Measurements from ENCODE around the gene RMND1.
A peak's percentile ranks its signal among the peaks of the same experiment; 100 is the strongest.
"Not testable (repeated sequence)": the region's sequence is repeated elsewhere in the genome, so short reads cannot be mapped to it uniquely, and the experiment has no call there.

The RMND1 gene

GRCh38 chr6:151451950-151452749 lies at the start of gene RMND1:
TSS of gene RMND1 (minus strand) at chr6:151452126. CDS start at chr6:151445811, 6,315 bp downstream.
- peak; percentile 99 for DNase-seq (ENCODE audit: low spot score)

GRCh38 chr6:151499551-151499950 lies 47.6 kb upstream of the RMND1 start:
- DNase-seq (ENCODE audit: low spot score): no peak

- no peak for DNase-seq (ENCODE audit: low spot score)
These were observed 46.4 kb upstream of the RMND1 start for GRCh38 chr6:151498327-151498726.

- DNase-seq (ENCODE audit: low spot score): no peak
These were observed 46.0 kb upstream of the RMND1 start for GRCh38 chr6:151497905-151498304.

GRCh38 chr6:151495380-151495779 lies 43.5 kb upstream of the RMND1 start:
- no peak for DNase-seq (ENCODE audit: low spot score)

GRCh38 chr6:151494936-151495320 lies 43.0 kb upstream of the RMND1 start:
- DNase-seq (ENCODE audit: low spot score): no peak

GRCh38 chr6:151494235-151494935 lies 42.5 kb upstream of the RMND1 start:
- DNase-seq (ENCODE audit: low spot score): no peak

DNA sequence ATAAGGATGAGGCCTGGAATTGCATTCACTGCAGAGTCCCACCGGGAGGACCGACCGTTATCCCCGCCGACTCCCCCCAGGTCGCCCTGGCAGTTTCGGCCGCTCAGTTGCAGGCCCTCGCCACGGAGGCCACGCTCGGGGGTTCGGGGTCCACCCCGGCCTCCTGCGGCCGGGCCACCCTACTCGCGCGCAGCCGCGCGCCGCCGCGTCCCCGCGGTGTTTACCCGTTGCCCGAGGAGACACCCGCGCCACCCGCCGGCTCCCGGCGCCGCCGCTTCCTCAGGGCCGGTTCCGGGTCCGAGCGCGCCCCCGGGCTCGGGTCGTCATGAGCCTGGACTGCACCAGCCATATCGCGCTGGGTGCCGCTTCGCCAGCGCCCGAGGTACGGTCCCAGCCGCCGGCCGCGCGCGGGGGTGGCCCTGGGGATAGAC lies 41.9 kb upstream of the RMND1 start, which contains the start of gene CCDC170:
CCDC170 (plus strand) TSS at position 214 of the 431 bp plus-strand sequence; CDS start at position 326, 112 bp downstream.
- no peak for DNase-seq (ENCODE audit: low spot score)

DNA sequence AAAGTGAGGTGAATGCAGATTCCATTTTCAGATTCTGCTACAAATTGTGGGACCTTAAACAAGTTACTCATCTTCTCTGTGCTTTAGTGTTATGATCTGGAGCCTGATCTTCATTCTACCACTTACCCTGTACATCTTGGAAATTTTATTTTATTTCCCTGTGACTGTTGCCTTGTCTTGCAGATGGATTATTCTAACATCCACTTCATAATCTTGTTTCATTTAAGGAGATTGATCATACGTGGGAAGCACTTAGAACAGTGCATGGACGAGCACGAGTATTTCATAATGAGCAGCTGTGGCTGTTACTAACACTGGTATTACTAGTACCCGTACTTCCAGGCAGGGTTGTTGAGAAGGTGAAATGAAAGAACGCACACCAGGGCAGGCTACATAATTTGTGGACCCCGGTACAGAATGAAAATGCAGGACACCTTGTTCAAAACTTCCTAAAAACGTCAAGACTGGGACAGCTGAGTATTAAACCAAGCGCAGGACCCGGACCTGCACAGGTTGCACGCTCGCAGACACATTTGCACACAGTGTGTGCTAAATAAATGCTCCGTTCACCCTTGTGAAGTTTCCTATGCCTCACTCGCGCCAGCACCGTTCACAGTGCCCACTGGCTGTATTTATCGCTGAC lies 41.4 kb upstream of the RMND1 start:
- DNase-seq (ENCODE audit: low spot score): no peak

- DNase-seq (ENCODE audit: low spot score): no peak
These were observed 39.1 kb upstream of the RMND1 start for GRCh38 chr6:151490996-151491395.

GRCh38 chr6:151488226-151488625 lies 36.3 kb upstream of the RMND1 start:
- DNase-seq (ENCODE audit: low spot score): no peak

- DNase-seq (ENCODE audit: low spot score): no peak
These were observed 32.1 kb upstream of the RMND1 start for GRCh38 chr6:151483994-151484393.

DNA sequence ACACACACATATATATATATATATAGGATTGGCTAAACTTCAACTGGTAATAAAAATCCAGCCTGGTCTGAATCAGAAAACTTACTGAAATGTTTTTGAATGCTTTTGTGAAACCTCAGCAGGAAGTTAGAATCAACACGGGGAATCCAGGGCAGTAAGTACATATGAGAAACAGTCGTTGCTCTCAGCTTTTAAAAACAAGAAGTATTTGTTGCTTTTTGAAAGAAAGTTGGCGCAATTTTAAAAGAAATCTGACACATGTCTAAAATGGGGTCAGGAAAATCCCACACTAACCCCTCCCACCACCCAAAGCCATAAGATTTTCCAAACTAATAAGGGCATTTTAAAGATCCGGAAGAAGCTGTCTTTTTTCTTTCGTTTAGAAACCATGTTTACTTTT lies 30.4 kb upstream of the RMND1 start:
- peak; percentile 30 for DNase-seq (ENCODE audit: low spot score)

GRCh38 chr6:151481786-151482185 lies 29.9 kb upstream of the RMND1 start:
- DNase-seq (ENCODE audit: low spot score): no peak

GRCh38 chr6:151478670-151479069 lies 26.7 kb upstream of the RMND1 start:
- no peak for DNase-seq (ENCODE audit: low spot score)

DNA sequence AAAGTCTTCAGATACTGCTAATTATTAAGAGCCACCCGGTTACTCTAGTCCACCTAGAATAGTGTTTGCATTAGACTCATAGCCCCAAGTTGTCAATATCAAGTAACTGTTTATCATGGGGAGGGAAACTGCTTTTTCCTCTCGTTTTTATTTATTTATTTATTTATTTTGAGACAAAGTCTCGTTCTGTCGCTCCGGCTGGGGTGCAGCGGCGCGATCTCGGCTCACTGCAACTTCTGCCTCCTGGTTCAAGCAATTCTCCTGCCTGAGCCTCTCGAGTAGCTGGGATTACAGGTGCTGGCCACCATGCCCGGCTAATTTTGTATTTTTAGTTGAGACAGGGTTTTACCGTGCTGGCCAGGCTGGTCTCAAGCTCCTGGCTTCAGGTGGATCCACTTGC lies 25.8 kb upstream of the RMND1 start:
- no peak for DNase-seq (ENCODE audit: low spot score)

DNA sequence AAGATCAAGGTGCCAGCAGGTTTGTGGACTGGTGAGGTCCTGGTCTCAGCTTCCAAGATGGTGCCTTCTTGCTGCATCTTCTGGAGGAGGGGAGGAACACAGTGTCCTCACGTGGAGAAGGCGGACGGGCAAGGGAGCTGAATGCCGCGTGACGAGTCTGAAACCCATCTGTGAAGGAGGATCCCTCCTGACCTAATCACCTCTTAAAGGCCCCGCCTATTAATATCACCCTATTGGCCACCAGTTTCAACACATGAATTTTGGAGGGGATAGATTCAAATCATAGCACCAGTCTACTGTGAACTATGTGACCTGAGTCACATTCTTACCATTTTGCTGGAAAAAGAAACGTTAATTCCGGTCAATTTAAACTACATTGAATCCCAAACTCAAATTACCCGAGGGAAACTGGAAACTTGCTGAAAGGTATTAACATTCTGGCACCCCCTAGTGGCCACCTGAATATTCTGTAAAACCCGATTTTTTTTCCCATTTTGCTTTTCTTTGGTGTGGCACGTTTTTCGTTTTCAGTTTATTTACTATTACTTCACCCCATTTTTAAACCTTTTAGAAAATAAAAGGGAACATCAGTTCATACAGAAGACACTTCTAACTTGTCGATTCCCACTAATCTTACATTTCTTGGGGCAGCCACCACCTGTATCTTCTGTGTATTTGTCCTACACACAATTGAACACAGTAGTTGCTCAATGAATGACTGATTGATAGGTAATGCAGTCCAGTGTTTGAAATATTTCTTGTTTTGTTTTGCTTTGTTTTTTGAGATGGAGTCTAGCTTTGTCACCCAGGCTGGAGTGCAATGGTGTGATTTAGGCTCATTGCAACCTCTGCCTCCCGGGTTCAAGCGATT lies 24.0 kb upstream of the RMND1 start:
- peak; percentile 57 for DNase-seq (ENCODE audit: low spot score)

DNA sequence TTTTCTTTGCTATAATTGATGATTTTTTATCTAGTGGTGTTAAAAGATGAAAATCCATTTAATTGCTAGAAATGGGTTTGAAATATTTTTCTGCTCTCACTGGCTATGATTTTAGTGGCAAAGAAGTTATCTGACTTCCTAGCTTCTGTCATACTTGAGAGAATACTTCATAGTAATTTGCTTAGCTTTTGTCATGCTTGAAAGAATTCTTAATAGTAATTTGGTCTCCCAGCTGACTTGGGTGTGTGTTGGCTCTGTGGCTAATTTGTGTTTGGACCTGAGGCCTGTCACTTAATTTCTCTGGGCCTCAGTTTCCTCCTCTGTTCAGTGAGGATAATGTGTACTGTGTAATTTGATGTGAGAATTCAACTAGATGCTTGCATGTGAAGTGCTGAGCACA lies 12.8 kb upstream of the RMND1 start:
- no peak for DNase-seq (ENCODE audit: low spot score)

DNA sequence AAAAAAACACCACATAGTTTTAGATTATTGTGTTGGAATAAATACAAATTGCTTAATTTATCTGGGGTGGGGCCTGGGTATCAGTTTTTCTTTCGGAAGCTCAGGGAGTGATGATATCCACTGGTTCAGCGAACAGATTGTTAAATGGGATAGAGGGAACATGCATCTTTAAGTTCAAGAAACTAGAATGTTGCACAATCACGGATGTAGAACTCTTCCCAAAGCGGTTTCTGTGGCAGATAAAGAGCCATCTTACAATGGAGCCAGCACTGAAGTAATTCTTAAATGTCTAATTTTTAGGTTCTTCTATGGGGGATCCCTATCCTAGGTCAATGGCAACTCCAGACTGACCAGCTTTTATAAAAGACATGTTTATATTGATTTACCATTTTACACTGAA lies 9.7 kb upstream of the RMND1 start:
- DNase-seq (ENCODE audit: low spot score): no peak

GRCh38 chr6:151455751-151456398 lies 3.9 kb upstream of the RMND1 start:
- not testable (repeated sequence) for DNase-seq (ENCODE audit: low spot score)

- DNase-seq (ENCODE audit: low spot score): no peak
These were observed 963 bp upstream of the RMND1 start for GRCh38 chr6:151452750-151453427.
